ENCODE data around the gene CAMK2N1.

GRCh38 chr1:20498116-20498515, 12.1 kb upstream of the CAMK2N1 start:
- TF ChIP-seq GATA3 (IDR thresholded peaks at IDR 0.05; ENCODE audit: low read depth, low read length) (no peak), GATA2 (IDR thresholded peaks at IDR 0.05; ENCODE audit: low read depth, low read length) (no peak)
